Fibroblast of lung (primary cell): Measurements from ENCODE around the gene DDN. TPM values are rescaled to one million over a fixed set of nuclear protein-coding genes. Genes with fewer than 3 reads are reported as not detected.

Source experiments
- DNase-seq, 2 donors: peaks; one replicate each; pipeline versions ENCODE4 v3.0.0 to v3.0.0-alpha.2; 2010; ENCODE audit warnings: low read depth in 2 of 2
- H2AFZ ChIP-seq: 2 replicates; pipeline ENCODE4 v1.5.1; 2012; ENCODE audit warnings: low read length, control low read depth, inconsistent platforms
- H3K27ac ChIP-seq: 2 replicates; pipeline ENCODE4 v1.5.1; 2011; ENCODE audit warnings: low read length, control low read depth; ENCODE audit not compliant: insufficient read depth
- H3K27me3 ChIP-seq: 2 replicates; pipeline ENCODE4 v1.5.1; 2011; ENCODE audit warnings: mild to moderate bottlenecking, low read length; ENCODE audit not compliant: control insufficient read depth, insufficient read depth
- H3K36me3 ChIP-seq: 2 replicates; pipeline ENCODE4 v1.5.1; 2011; ENCODE audit warnings: low read length; ENCODE audit not compliant: control insufficient read depth, insufficient read depth
- H3K4me1 ChIP-seq: 2 replicates; pipeline ENCODE4 v1.5.1; 2011; ENCODE audit warnings: low read length; ENCODE audit not compliant: control insufficient read depth, insufficient read depth; ENCODE audit errors: extremely low read depth
- H3K4me2 ChIP-seq: 2 replicates; pipeline ENCODE4 v1.5.1; 2011; ENCODE audit warnings: low read length, control low read depth; ENCODE audit not compliant: insufficient read depth; ENCODE audit errors: extremely low read depth
- H3K4me3 ChIP-seq, 4 experiments: fragments of 200-600 bp in 1 of 4; sonication (generic) in 1 of 4; replicated peaks in 1 of 4; 2 replicates each; pipeline ENCODE4 v1.5.1; 2011 to 2016; ENCODE audit warnings: low read length in 4 of 4, low read depth in 3 of 4, mild to moderate bottlenecking in 3 of 4, control low read depth in 2 of 4, inconsistent platforms in 1 of 4, mixed read lengths in 1 of 4; ENCODE audit not compliant: insufficient read depth in 1 of 4; ENCODE audit errors: control extremely low read depth in 1 of 4
- H3K79me2 ChIP-seq: 2 replicates; pipeline ENCODE4 v1.5.1; 2012; ENCODE audit warnings: mild to moderate bottlenecking, low read length, inconsistent platforms; ENCODE audit not compliant: control insufficient read depth, insufficient read depth
- H3K9ac ChIP-seq: 2 replicates; pipeline ENCODE4 v1.5.1; 2011; ENCODE audit warnings: mild to moderate bottlenecking, low read length, control low read depth; ENCODE audit not compliant: insufficient read depth
- H3K9me3 ChIP-seq: 2 replicates; pipeline ENCODE4 v1.5.1; 2012; ENCODE audit warnings: low read depth, low read length; ENCODE audit not compliant: control insufficient read depth, insufficient read depth
- H4K20me1 ChIP-seq: 2 replicates; pipeline ENCODE4 v1.5.1; 2011; ENCODE audit warnings: low read length; ENCODE audit not compliant: control insufficient read depth, insufficient read depth; ENCODE audit errors: extremely low read depth
- CTCF ChIP-seq, 2 donors: IDR thresholded peaks in 1 of 2; conservative IDR thresholded peaks in 1 of 2; 1 replicate in 1 of 2; 2 replicates in 1 of 2; pipeline ENCODE4 v1.5.1; 2011 to 2012; ENCODE audit warnings: low read length in 2 of 2, control low read depth in 1 of 2, inconsistent platforms in 1 of 2, low read depth in 1 of 2, mild to moderate bottlenecking in 1 of 2
- EZH2 ChIP-seq: IDR thresholded peaks from 2 replicates; pipeline ENCODE4 v1.5.1; 2012; ENCODE audit warnings: low read length, control low read depth, mild to moderate bottlenecking; ENCODE audit errors: missing control alignments
- polyA plus RNA-seq, 2 donors: library from polyadenylated mRNA; depleted of rRNA in 1 of 2; stranded (reverse) in 1 of 2; unstranded in 1 of 2; fragments of >200 nt; gene quantifications; 2 replicates each; pipeline ENCODE4 v1.2.1, GENCODE V29; 2011 to 2012; ENCODE audit warnings: missing spikeins in 1 of 2
- total RNA-seq: library from RNA; depleted of rRNA; stranded (reverse); fragments of >200 nt; gene quantifications from 2 replicates; pipeline ENCODE4 v1.2.1, GENCODE V29; 2014

DDN gene
- total and polyA plus RNA-seq, 2 donors (not counting 1 experiment from before 2014, with no cell fraction given), result under 0.01 to 0.09 TPM

GRCh38 chr12:48954841-48955501 lies 44.2 kb downstream of the DDN start:
- Histone ChIP-seq H2AFZ (no peak overlapping the region), H3K9ac (no peak overlapping the region), H3K4me2 (no peak overlapping the region), H3K36me3 (peaks cover 2% of the 10 kb centered on the region), H3K27ac (no peak overlapping the region), H3K79me2 (peaks cover 48% of the 10 kb centered on the region), H4K20me1 (no peaks in the 10 kb centered on the region), H3K4me3 (no peak overlapping the region), H3K4me1 (peaks cover 6% of the 10 kb centered on the region), H3K27me3 (no peaks in the 10 kb centered on the region), H3K9me3 (no peaks in the 10 kb centered on the region)
- TF ChIP-seq CTCF (conservative IDR thresholded peaks at IDR 0.05 in 1 of 2, IDR thresholded peaks at IDR 0.05 in 1 of 2; ENCODE audit: low read depth in 1 of 2, low read length in 2 of 2) (no peak), EZH2 (no peak)
- no peak for DNase-seq

GRCh38 chr12:48954061-48954460 lies 45.1 kb downstream of the DDN start:
- no peaks in the 10 kb centered on the region for H3K27me3 ChIP-seq
- no peaks in the 10 kb centered on the region for H4K20me1 ChIP-seq
- H3K9ac ChIP-seq, result no peak overlapping the region
- H3K79me2 ChIP-seq, result peaks cover 49% of the 10 kb centered on the region
- no peaks in the 10 kb centered on the region for H3K9me3 ChIP-seq
- no peak overlapping the region for H3K4me2 ChIP-seq
- H2AFZ ChIP-seq, result no peak overlapping the region
- no peak overlapping the region for H3K4me3 ChIP-seq
- no peak for TF ChIP-seq CTCF (conservative IDR thresholded peaks at IDR 0.05 in 1 of 2, IDR thresholded peaks at IDR 0.05 in 1 of 2; ENCODE audit: low read depth in 1 of 2, low read length in 2 of 2)
- no peak for TF ChIP-seq EZH2
- peaks cover 2% of the 10 kb centered on the region for H3K36me3 ChIP-seq
- no peak for DNase-seq
- H3K27ac ChIP-seq, result no peak overlapping the region
- peaks cover 6% of the 10 kb centered on the region for H3K4me1 ChIP-seq

GRCh38 chr12:48952691-48953090 lies 46.5 kb downstream of the DDN start:
- Histone ChIP-seq H3K4me2 (no peak overlapping the region), H3K36me3 (peaks cover 2% of the 10 kb centered on the region), H3K27me3 (no peaks in the 10 kb centered on the region), H3K9me3 (no peaks in the 10 kb centered on the region), H3K4me3 (no peak overlapping the region), H2AFZ (no peak overlapping the region), H3K9ac (no peak overlapping the region), H3K79me2 (peaks cover 52% of the 10 kb centered on the region), H3K27ac (no peak overlapping the region), H4K20me1 (no peaks in the 10 kb centered on the region), H3K4me1 (peaks cover 4% of the 10 kb centered on the region)
- no peak for DNase-seq
- no peak for TF ChIP-seq CTCF (conservative IDR thresholded peaks at IDR 0.05 in 1 of 2, IDR thresholded peaks at IDR 0.05 in 1 of 2; ENCODE audit: low read depth in 1 of 2, low read length in 2 of 2)
- no peak for TF ChIP-seq EZH2
